Measurements from ENCODE around the gene ETHE1. TPM values are rescaled to one million over a fixed set of nuclear protein-coding genes. Genes with fewer than 3 reads are reported as not detected.

Gene ETHE1
- total RNA-seq, 2 donors from 2014 or later: 13.0 to 15.2 TPM

- H3K4me1 ChIP-seq (ENCODE audit: control insufficient read depth, insufficient read depth, low read length): no peaks in the 10 kb centered on the region
- no peak for DNase-seq
- H3K27me3 ChIP-seq (ENCODE audit: control insufficient read depth, insufficient read depth, low read length, poor library complexity, severe bottlenecking): no peaks in the 10 kb centered on the region
- H3K9me3 Mint-ChIP-seq: peaks cover 25% of the 10 kb centered on the region
- no peak overlapping the region for H3K9ac ChIP-seq (ENCODE audit: extremely low read depth, low read length, poor library complexity, severe bottlenecking)
- peaks cover 47% of the 10 kb centered on the region for H3K36me3 Mint-ChIP-seq (ENCODE audit: low read depth)
- H3K4me3 Mint-ChIP-seq: no peak overlapping the region
- 85 to 88% methylated on average over 4 to 5 of the region's 5 CpGs for WGBS, 2 experiments (ENCODE audit: insufficient coverage in 1 of 2, insufficient read length in 1 of 2)
- H3K27me3 Mint-ChIP-seq (ENCODE audit: insufficient read depth): no peaks in the 10 kb centered on the region
- peaks cover 16% of the 10 kb centered on the region for H3K36me3 ChIP-seq (ENCODE audit: control insufficient read depth, insufficient read depth, low read length)
- no peak overlapping the region for H3K4me3 ChIP-seq (ENCODE audit: low read length)
- no peak overlapping the region for H3K27ac ChIP-seq (ENCODE audit: low read depth, low read length)
- no peaks in the 10 kb centered on the region for H3K9me3 ChIP-seq (ENCODE audit: control insufficient read depth, low read length)
- no peak overlapping the region for H3K27ac Mint-ChIP-seq
- TF ChIP-seq, protein P1, sequence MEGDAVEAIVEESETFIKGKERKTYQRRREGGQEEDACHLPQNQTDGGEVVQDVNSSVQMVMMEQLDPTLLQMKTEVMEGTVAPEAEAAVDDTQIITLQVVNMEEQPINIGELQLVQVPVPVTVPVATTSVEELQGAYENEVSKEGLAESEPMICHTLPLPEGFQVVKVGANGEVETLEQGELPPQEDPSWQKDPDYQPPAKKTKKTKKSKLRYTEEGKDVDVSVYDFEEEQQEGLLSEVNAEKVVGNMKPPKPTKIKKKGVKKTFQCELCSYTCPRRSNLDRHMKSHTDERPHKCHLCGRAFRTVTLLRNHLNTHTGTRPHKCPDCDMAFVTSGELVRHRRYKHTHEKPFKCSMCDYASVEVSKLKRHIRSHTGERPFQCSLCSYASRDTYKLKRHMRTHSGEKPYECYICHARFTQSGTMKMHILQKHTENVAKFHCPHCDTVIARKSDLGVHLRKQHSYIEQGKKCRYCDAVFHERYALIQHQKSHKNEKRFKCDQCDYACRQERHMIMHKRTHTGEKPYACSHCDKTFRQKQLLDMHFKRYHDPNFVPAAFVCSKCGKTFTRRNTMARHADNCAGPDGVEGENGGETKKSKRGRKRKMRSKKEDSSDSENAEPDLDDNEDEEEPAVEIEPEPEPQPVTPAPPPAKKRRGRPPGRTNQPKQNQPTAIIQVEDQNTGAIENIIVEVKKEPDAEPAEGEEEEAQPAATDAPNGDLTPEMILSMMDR (conservative IDR thresholded peaks at IDR 0.05): no peak
- H3K4me1 Mint-ChIP-seq: no peaks in the 10 kb centered on the region
Observed at GRCh38 chr19:43511324-43511723, 15.7 kb downstream of the ETHE1 start.

DNA sequence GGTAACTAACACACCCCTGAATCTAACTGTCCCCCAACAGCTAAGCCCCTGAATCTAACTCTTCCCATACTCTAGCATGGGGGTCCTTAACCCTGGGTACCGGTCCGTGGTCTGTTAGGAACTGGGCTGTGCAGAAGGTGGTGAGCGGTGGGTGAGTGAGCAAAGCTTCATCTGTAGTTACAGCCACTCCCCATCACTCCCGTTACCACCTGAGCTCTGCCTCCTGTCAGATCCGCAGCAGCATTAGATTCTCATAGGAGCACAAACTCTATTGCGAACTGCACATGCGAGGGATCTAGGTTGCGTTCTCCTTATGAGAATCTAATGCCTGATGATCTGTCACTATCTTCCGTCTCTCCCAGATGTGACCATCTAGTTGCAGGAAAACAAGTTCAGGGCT lies 16.3 kb downstream of the ETHE1 start:
- Histone ChIP-seq H3K36me3 (ENCODE audit: control insufficient read depth, insufficient read depth, low read length) (peaks cover 16% of the 10 kb centered on the region), H3K4me1 (ENCODE audit: control insufficient read depth, insufficient read depth, low read length) (no peaks in the 10 kb centered on the region), H3K27me3 (ENCODE audit: control insufficient read depth, insufficient read depth, low read length, poor library complexity, severe bottlenecking) (no peaks in the 10 kb centered on the region), H3K9me3 (ENCODE audit: control insufficient read depth, low read length) (no peaks in the 10 kb centered on the region), H3K9ac (ENCODE audit: extremely low read depth, low read length, poor library complexity, severe bottlenecking) (no peak overlapping the region), H3K27ac (ENCODE audit: low read depth, low read length) (no peak overlapping the region), H3K4me3 (ENCODE audit: low read length) (no peak overlapping the region)
- 94 to 95% methylated on average over 9 of the region's 9 CpGs for WGBS, 2 experiments (ENCODE audit: insufficient coverage in 1 of 2, insufficient read length in 1 of 2)
- Mint-ChIP-seq H3K4me1 (no peaks in the 10 kb centered on the region), H3K27ac (no peak overlapping the region), H3K4me3 (no peak overlapping the region), H3K27me3 (ENCODE audit: insufficient read depth) (no peaks in the 10 kb centered on the region), H3K9me3 (peaks cover 25% of the 10 kb centered on the region), H3K36me3 (ENCODE audit: low read depth) (peaks cover 52% of the 10 kb centered on the region)
- TF ChIP-seq, protein P1 (conservative IDR thresholded peaks at IDR 0.05): no peak
- DNase-seq: no peak

- H3K9me3 Mint-ChIP-seq: peaks cover 15% of the 10 kb centered on the region
- peaks cover 42% of the 10 kb centered on the region for H3K36me3 Mint-ChIP-seq (ENCODE audit: low read depth)
- peaks cover 3% of the 10 kb centered on the region for H3K4me1 Mint-ChIP-seq
- no peak overlapping the region for H3K27ac Mint-ChIP-seq
- Histone ChIP-seq H3K4me1 (ENCODE audit: control insufficient read depth, insufficient read depth, low read length) (no peaks in the 10 kb centered on the region), H3K27me3 (ENCODE audit: control insufficient read depth, insufficient read depth, low read length, poor library complexity, severe bottlenecking) (no peaks in the 10 kb centered on the region), H3K9ac (ENCODE audit: extremely low read depth, low read length, poor library complexity, severe bottlenecking) (no peak overlapping the region), H3K9me3 (ENCODE audit: control insufficient read depth, low read length) (no peaks in the 10 kb centered on the region), H3K27ac (ENCODE audit: low read depth, low read length) (no peak overlapping the region), H3K4me3 (ENCODE audit: low read length) (no peak overlapping the region), H3K36me3 (ENCODE audit: control insufficient read depth, insufficient read depth, low read length) (peaks cover 16% of the 10 kb centered on the region)
- H3K27me3 Mint-ChIP-seq (ENCODE audit: insufficient read depth): peaks cover 18% of the 10 kb centered on the region
- DNase-seq: no peak
- WGBS, 2 experiments (ENCODE audit: insufficient coverage in 1 of 2, insufficient read length in 1 of 2): 95% methylated on average over 2 of the region's 2 CpGs; no CpG with 5 or more reads in 1 of the 2 experiments
- TF ChIP-seq, protein P1 (conservative IDR thresholded peaks at IDR 0.05): no peak
- H3K4me3 Mint-ChIP-seq: no peak overlapping the region
Observed at GRCh38 chr19:43507880-43508279, 19.1 kb downstream of the ETHE1 start.

Data from endodermal cell (in vitro differentiated cells).